Measurements from ENCODE around the gene KEAP1.

GRCh38 chr19:10544242-10544752, 41.1 kb upstream of the KEAP1 start:
- TF ChIP-seq CTCF (IDR thresholded peaks at IDR 0.05; ENCODE audit: low read depth, low read length, poor library complexity, severe bottlenecking) (no peak), EZH2phosphoT487 (IDR thresholded peaks at IDR 0.05; ENCODE audit: borderline replicate concordance, low read length) (no peak)
